HG03135 (cell line): ENCODE data around the gene MYORG.

Experiments
- ATAC-seq: cut with Tn5 transposase; IDR thresholded peaks from one replicate; pipeline ENCODE4 v1.9.1; 2021; ENCODE audit warnings: mild to moderate bottlenecking, moderate library complexity; ENCODE audit not compliant: unreplicated experiment

The MYORG gene

GRCh38 chr9:34376596-34377403 lies at the start of gene MYORG:
Gene MYORG, minus strand, starts transcription at chr9:34376898. Its CDS starts 3,955 bp downstream, at chr9:34372943.
- peak; percentile 87 for ATAC-seq

DNA sequence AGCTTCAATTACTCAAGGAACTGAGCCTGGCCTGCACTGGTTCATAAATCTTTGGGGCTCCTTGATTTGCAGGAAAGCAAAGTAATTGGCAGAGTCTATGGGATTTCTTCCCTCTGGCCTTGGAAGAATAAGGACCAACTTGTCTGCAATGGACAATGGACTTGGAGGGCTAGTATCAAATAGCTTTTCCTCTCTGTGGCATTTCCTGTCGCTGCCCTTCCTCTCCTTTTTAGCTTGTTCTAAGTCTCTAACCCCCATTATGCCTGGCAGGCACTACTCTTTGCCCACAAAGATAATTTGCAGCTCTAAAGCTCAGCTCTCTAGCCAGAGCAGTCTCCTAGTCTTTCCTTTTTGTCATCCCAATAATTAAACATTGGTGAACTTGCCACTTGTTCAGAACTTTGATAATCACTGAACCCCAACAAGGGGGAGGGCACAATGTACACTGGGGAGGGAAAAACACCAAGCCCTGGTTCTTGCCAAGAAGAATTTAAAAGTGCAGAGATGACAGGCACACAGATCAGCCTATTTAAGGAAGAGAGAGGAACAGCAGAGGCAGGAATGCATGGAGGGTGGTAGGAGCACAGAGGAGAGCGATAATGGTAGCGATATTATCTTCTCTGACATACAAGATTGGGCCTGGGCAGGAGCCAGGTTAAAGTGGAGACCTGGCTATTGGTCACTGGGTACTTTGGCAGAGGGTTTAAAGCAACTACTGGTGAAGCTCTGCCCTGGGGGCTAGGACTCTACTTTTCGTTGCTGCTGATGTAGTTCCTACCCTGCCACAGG lies 43.2 kb upstream of the MYORG start:
- ATAC-seq, result no peak

DNA sequence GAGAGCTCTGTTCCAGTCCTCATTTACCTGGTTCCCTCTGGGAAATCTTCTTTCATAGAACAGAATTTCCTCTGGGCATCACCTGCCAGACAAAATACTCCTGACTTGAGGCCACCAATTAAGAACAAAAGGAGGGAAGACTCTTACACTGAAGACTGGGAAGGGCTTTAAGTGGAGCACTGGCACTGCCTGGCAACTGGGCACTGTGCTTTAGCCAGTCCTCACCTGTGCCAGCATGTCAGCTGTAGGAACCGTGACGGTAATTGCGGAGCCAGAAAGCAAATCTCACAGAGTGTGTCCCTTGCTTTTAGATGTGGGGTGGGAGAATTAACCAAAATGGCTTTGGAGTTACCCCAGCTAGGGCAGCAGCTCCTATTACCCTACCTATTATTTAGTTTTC lies 41.0 kb upstream of the MYORG start:
- no peak for ATAC-seq

- ATAC-seq, result no peak
These were observed 36.6 kb upstream of the MYORG start for GRCh38 chr9:34413231-34413852.

DNA sequence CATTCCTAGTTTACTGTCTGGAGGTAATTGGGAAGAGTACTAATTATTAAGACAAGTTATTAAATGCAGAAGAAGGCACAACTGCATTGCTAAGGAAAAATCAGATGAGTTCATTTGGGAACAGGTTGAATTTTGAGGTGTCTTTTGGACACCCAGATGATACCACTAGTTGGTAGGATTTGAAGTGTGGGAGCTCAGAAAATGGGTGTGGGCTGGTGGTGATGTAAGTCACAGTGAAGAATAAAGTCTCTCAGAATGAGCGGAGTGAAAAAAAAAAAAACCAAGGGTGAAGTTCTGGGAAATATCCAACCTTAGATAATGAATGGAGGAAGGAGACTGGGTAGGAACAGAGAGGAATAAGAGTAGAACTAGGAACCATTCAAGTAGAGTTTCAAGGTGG lies 35.6 kb upstream of the MYORG start:
- ATAC-seq, result no peak

- ATAC-seq, result no peak
These were observed 32.5 kb upstream of the MYORG start for GRCh38 chr9:34409154-34409553.

- no peak for ATAC-seq
These were observed 31.5 kb upstream of the MYORG start for GRCh38 chr9:34408173-34408572.

DNA sequence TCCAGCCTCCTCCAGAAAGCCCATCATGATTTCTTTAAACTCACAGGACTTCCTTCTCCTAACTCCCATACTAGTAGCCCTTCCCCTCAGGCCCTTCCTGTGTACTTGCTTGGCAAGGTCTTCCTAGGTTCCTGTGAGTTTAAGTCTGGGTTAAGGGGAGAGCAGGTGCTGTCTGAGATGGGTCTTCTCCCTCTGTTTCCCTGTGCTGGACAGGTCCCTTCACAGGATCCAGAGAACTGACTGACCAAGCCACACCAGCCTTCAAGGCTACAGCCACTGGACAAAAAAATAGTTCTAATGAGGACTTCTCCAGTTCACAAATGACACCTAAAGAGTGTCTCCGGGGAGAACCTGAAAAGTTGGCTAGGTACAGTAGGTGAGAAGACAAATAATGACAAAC lies 29.5 kb upstream of the MYORG start:
- no peak for ATAC-seq

DNA sequence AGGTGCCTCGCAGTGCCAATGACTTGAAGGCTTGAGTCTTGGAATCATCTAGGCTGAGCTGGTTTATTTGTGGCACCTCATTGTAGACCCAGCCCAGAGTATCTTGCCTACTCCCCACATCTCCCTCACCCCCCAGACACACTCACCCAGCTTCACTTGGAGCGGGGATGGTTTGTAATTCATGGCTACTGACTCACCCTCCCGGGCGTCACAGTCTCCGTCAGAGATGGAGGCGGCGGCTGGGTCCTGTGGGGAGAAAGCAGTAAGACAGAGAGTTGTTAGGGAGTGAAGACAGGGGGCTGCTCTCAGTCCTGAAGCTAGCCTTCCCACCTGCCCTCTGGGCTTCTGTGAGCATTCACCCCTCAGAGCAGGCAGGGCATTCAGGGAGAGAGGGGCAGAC lies 29.0 kb upstream of the MYORG start:
- no peak for ATAC-seq

DNA sequence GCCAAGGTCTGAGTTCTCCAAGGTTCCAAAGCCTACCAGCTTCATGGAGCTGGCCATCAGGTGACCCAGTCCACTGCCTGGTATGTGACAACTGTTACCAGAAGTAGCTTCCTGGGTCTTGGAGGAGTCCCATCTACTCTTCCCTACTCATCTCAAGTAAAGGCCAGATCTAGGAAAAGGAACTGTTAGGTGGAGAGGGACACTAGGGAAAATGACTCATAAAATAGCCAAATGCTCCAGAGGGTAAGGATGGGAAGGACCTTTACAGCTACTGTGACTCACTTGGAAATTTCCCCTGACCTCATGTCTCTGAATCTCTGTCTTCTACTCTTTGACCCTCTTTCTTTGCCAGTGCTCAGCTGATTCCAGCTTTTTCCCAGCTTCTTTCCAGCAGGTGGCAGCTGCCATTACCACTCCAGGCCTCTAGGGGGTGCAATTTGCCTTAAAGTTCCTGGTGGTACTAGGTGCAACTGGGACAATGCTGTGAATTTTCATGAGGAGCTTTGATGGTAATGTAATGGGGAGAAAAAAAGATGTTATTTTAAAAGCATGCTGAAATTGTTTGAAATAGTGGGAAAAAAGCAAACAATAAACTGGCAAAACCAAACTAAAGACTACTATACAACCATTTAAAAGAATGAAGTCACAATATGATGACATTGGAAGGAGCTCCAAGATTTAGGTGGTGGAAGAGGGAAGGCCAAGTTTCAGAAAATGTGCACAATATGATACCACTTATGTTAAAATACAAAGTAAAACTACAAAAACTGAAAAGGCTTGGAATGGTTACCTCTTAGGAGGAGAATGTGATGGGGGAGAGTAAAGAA lies 27.1 kb upstream of the MYORG start:
- ATAC-seq, result no peak

- ATAC-seq, result no peak
These were observed 24.2 kb upstream of the MYORG start for GRCh38 chr9:34400686-34401602.

DNA sequence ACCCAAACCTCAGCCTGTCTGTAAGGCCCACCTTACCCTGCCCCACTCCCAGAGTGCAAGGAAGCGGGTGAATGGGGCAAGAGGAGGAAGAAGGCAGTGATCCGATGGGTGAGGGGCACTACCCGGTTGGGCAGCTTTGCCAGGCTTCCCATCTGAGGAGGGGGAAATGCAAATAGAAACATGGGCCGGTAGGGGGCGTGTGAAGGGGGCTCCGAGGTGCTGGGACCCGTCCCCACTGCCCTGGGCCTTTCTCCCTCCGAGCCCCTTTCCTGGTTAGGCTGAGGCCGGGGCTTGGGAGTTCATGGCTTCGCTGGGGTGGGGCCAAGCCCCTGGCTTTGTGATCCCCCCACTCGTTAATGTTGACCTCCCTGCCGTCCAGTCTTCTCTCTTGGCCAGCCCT lies 23.6 kb upstream of the MYORG start:
- ATAC-seq, result no peak

- ATAC-seq, result no peak
These were observed 23.0 kb upstream of the MYORG start for GRCh38 chr9:34399729-34400128.

DNA sequence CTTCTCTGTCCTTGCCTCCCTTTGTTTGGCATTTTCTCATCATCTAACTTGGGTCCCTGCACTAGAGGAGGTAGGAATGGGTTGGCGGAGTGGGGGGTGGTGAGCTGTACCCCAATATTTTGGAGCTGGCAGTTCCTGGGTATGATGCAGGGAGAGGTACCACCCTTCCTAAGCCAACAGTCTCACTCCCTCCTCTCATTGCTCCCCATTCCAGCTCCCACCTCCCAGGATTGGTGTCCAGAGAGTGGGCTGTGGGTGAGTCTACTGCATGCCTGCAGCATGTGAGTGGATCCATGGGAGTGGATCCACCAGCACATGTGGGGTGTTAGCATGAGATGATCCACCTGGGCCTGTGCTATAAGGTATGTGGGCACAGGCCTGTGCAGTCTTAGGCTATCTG lies 22.2 kb upstream of the MYORG start:
- ATAC-seq, result no peak

DNA sequence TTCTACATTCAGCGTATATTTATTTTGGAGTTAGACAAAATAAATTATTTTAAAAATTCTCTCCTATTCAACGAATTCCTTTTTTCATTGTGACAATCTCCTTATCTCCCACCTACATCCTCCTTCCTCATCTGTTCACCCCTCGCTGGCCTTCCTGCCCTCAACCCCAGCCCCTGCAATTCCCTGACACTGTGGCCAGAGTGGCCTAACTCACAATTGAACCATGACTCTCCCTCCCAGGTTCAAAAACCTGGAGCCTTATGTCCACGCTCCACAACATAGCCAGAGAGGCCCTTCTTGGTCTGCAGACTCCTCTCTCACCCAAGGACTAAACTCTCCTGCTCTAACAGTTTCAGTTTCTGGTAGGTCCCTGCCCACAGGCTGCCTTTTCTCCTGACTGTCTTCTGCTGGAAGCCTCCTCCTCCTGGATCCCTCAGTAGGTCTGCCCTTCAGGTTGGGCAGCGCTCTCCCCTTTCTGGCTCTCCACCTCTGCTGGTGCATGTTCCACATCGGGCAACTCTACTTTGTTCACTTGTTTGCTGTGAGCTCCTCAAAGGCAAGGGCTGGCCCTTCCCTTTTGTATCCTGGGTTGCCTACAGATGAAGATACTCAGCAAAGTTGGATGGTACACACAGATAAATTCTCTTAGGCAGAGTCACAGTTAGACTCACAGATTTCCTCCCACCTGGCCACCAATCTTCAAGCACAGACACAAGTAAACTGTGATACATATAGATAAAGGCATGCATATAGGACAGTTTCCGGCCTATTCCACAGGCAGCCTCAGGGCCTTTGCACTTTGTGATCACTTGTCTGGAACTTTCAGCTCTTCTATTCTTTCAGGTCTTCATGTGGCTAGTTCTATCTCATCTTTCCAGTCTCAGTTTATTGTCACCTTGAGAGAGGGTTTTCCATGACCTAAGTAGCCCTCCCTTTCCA lies 19.8 kb upstream of the MYORG start:
- no peak for ATAC-seq

GRCh38 chr9:34392511-34392910 lies 15.8 kb upstream of the MYORG start:
- no peak for ATAC-seq

- no peak for ATAC-seq
These were observed 10.5 kb upstream of the MYORG start for GRCh38 chr9:34387239-34387638.

DNA sequence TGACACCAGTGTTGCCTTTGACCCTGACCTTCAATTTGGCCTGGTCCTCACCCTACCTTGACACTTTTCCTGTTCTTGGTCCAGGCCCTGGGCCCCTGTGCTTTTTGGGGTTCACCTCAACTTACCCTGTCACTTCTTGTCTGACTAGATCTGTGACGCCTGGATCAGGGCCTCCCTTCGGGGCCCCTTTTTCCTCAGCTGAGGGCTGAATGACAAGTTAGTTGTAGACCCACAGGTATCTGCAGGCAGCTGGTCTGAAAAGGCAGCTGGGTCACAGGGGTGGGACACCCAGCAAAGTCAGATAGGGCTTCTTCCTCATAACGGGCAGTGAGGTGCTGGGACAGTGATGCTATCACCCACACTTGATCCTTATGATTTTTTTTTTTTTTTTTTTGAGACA lies 10.0 kb upstream of the MYORG start:
- no peak for ATAC-seq
